Measurements from ENCODE around the gene TRIM66.

DNA sequence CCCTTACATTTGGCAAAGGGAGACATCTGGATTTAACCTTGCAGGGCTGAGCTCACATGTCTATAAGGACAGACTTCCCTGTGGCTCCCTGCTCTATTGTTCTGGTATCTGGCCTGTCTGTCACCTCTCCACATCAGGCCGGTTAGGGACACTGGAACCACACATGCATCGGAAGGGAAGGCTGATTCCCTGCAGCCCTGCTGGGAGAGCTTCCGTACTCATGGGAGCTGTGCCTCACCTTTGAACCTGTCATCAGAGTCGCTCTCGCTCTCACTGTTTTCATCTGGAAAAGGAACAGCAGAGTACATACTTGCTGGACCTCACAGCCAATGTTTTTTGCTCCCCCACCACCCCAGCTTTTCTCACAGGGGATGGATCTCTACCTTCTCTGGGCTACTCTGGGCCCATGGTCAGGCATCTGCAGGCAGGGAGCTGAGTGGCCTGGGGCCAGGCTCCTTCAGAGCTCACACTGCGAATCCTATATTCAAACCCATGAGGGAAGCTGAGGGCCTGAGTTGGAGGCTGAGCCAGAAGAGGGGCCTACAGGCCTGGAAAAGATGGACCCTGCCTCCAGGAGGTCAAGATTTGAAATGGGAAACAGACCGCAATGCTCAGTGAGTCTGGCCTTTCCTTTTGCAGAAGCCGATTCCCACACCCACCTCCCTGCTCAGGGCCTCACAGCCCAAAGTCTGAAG is 31.4 kb upstream of the TRIM66 start:
- TF ChIP-seq, protein P1, sequence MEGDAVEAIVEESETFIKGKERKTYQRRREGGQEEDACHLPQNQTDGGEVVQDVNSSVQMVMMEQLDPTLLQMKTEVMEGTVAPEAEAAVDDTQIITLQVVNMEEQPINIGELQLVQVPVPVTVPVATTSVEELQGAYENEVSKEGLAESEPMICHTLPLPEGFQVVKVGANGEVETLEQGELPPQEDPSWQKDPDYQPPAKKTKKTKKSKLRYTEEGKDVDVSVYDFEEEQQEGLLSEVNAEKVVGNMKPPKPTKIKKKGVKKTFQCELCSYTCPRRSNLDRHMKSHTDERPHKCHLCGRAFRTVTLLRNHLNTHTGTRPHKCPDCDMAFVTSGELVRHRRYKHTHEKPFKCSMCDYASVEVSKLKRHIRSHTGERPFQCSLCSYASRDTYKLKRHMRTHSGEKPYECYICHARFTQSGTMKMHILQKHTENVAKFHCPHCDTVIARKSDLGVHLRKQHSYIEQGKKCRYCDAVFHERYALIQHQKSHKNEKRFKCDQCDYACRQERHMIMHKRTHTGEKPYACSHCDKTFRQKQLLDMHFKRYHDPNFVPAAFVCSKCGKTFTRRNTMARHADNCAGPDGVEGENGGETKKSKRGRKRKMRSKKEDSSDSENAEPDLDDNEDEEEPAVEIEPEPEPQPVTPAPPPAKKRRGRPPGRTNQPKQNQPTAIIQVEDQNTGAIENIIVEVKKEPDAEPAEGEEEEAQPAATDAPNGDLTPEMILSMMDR (conservative IDR thresholded peaks at IDR 0.05; ENCODE audit: low read length): no peak
- TF ChIP-seq EZH2phosphoT487 (IDR thresholded peaks at IDR 0.05; ENCODE audit: borderline replicate concordance, low read depth, low read length): no peak
